ENCODE data around the gene TLR6. TPM values are rescaled to one million over a fixed set of nuclear protein-coding genes. Genes with fewer than 3 reads are reported as not detected.

The TLR6 gene
- total RNA-seq, 2 donors from 2014 or later = 0.13 to 0.53 TPM

- Mint-ChIP-seq H3K4me3 (no peak overlapping the region), H3K27me3 (ENCODE audit: insufficient read depth) (no peaks in the 10 kb centered on the region), H3K36me3 (ENCODE audit: low read depth) (peaks cover 12% of the 10 kb centered on the region), H3K27ac (no peak overlapping the region), H3K4me1 (peaks cover 16% of the 10 kb centered on the region), H3K9me3 (no peaks in the 10 kb centered on the region)
- Histone ChIP-seq H3K4me3 (ENCODE audit: low read length) (no peak overlapping the region), H3K9me3 (ENCODE audit: control insufficient read depth, low read length) (no peaks in the 10 kb centered on the region), H3K9ac (ENCODE audit: extremely low read depth, low read length, poor library complexity, severe bottlenecking) (no peak overlapping the region), H3K36me3 (ENCODE audit: control insufficient read depth, insufficient read depth, low read length) (peaks cover 11% of the 10 kb centered on the region), H3K27ac (ENCODE audit: low read depth, low read length) (no peak overlapping the region), H3K4me1 (ENCODE audit: control insufficient read depth, insufficient read depth, low read length) (no peaks in the 10 kb centered on the region), H3K27me3 (ENCODE audit: control insufficient read depth, insufficient read depth, low read length, poor library complexity, severe bottlenecking) (no peaks in the 10 kb centered on the region)
- DNase-seq = no peak
- TF ChIP-seq CTCF (conservative IDR thresholded peaks at IDR 0.05) = no peak
- 97 to 100% methylated on average over 2 to 5 of the region's 5 CpGs for WGBS, 2 experiments (ENCODE audit: insufficient coverage in 1 of 2, insufficient read length in 1 of 2)
These were observed 45.6 kb upstream of the TLR6 start for GRCh38 chr4:38902221-38902620.

- H3K4me1 ChIP-seq (ENCODE audit: control insufficient read depth, insufficient read depth, low read length) = no peaks in the 10 kb centered on the region
- 96 to 99% methylated on average over 5 to 6 of the region's 7 CpGs for whole genome bisulfite sequencing, 2 experiments (ENCODE audit: insufficient coverage in 1 of 2, insufficient read length in 1 of 2)
- no peak overlapping the region for H3K4me3 ChIP-seq (ENCODE audit: low read length)
- no peak overlapping the region for H3K27ac ChIP-seq (ENCODE audit: low read depth, low read length)
- H3K9me3 ChIP-seq (ENCODE audit: control insufficient read depth, low read length) = no peaks in the 10 kb centered on the region
- H3K27ac Mint-ChIP-seq = no peak overlapping the region
- peaks cover 21% of the 10 kb centered on the region for H3K36me3 ChIP-seq (ENCODE audit: control insufficient read depth, insufficient read depth, low read length)
- no peak overlapping the region for H3K9ac ChIP-seq (ENCODE audit: extremely low read depth, low read length, poor library complexity, severe bottlenecking)
- TF ChIP-seq CTCF (conservative IDR thresholded peaks at IDR 0.05) = no peak
- H3K27me3 Mint-ChIP-seq (ENCODE audit: insufficient read depth) = no peaks in the 10 kb centered on the region
- H3K9me3 Mint-ChIP-seq = no peaks in the 10 kb centered on the region
- no peaks in the 10 kb centered on the region for H3K27me3 ChIP-seq (ENCODE audit: control insufficient read depth, insufficient read depth, low read length, poor library complexity, severe bottlenecking)
- no peak overlapping the region for H3K4me3 Mint-ChIP-seq
- H3K36me3 Mint-ChIP-seq (ENCODE audit: low read depth) = peaks cover 15% of the 10 kb centered on the region
- DNase-seq = no peak
- H3K4me1 Mint-ChIP-seq = no peaks in the 10 kb centered on the region
These were observed 41.6 kb upstream of the TLR6 start for GRCh38 chr4:38898245-38898644.

- Histone ChIP-seq H3K4me1 (ENCODE audit: control insufficient read depth, insufficient read depth, low read length) (no peaks in the 10 kb centered on the region), H3K9me3 (ENCODE audit: control insufficient read depth, low read length) (no peaks in the 10 kb centered on the region), H3K36me3 (ENCODE audit: control insufficient read depth, insufficient read depth, low read length) (peaks cover 22% of the 10 kb centered on the region), H3K27ac (ENCODE audit: low read depth, low read length) (no peak overlapping the region), H3K4me3 (ENCODE audit: low read length) (no peak overlapping the region), H3K27me3 (ENCODE audit: control insufficient read depth, insufficient read depth, low read length, poor library complexity, severe bottlenecking) (no peaks in the 10 kb centered on the region), H3K9ac (ENCODE audit: extremely low read depth, low read length, poor library complexity, severe bottlenecking) (no peak overlapping the region)
- no peak overlapping the region for H3K27ac Mint-ChIP-seq
- DNase-seq = no peak
- WGBS, 2 experiments (ENCODE audit: insufficient coverage in 1 of 2, insufficient read length in 1 of 2) = 93 to 100% methylated on average over 1 of the region's 1 CpG
- H3K9me3 Mint-ChIP-seq = no peaks in the 10 kb centered on the region
- no peak for TF ChIP-seq CTCF (conservative IDR thresholded peaks at IDR 0.05)
- H3K4me1 Mint-ChIP-seq = no peaks in the 10 kb centered on the region
- no peaks in the 10 kb centered on the region for H3K27me3 Mint-ChIP-seq (ENCODE audit: insufficient read depth)
- peaks cover 15% of the 10 kb centered on the region for H3K36me3 Mint-ChIP-seq (ENCODE audit: low read depth)
- no peak overlapping the region for H3K4me3 Mint-ChIP-seq
These were observed 40.3 kb upstream of the TLR6 start for GRCh38 chr4:38896940-38897339.
